Measurements from ENCODE around the gene CNGB1. TPM values are rescaled to one million over a fixed set of nuclear protein-coding genes. Genes with fewer than 3 reads are reported as not detected.

CNGB1 gene
- total RNA-seq, 1 experiment from 2014 or later, result not detected

DNA sequence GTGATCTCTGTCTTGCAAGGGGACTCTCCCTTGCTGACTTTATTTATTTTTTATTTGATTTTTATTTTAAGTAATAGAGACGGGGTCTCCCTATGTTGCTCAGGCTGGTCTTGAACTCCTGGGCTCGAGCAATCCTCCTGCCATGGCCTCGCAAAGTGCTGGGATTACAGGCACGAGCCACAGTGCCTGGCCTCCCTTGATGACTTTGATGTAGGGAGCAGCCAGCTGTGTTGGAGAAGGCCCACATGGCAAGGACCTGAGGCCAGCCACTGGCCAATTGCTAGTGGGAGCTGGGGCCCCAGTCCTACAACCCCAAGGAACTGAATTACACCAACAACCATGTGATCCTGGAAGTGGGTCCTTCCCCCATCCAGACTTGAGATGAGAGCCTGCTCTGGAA, 81.8 kb downstream of the CNGB1 start:
- intact Hi-C loops (cut with micrococcal nuclease), result no loop called here
- H3K4me1 ChIP-seq (ENCODE audit: control insufficient read depth in 1 of 2, insufficient read depth in 2 of 2, low read length in 2 of 2), result no peaks in the 10 kb centered on the region
- no peak overlapping the region for H3K4me3 ChIP-seq (replicated peaks in 1 of 2; ENCODE audit: low read depth in 1 of 2, low read length in 2 of 2)
- H3K9me3 ChIP-seq (ENCODE audit: control insufficient read depth in 1 of 2, insufficient read depth in 1 of 2, low read depth in 1 of 2, low read length in 2 of 2), result no peaks in the 10 kb centered on the region
- no peaks in the 10 kb centered on the region for H3K79me2 ChIP-seq (ENCODE audit: insufficient read depth, low read length)
- H3K4me2 ChIP-seq (ENCODE audit: low read length), result no peak overlapping the region
- H3K27me3 ChIP-seq (ENCODE audit: insufficient read depth, low read length), result no peaks in the 10 kb centered on the region
- H3K27ac ChIP-seq (ENCODE audit: low read depth, low read length), result no peak overlapping the region
- DNase-seq (ENCODE audit: low read depth, low spot score) (no peak), ATAC-seq (no peak)
- CTCF ChIA-PET, result interaction anchor here (1.2 kb wide), 1 partner anchor 10 kb away, joined by 4 read pairs; no protein-coding TSS in a partner anchor
- no TSS peak for BruUV-seq (replicated peaks)
- TF ChIP-seq, protein P1, sequence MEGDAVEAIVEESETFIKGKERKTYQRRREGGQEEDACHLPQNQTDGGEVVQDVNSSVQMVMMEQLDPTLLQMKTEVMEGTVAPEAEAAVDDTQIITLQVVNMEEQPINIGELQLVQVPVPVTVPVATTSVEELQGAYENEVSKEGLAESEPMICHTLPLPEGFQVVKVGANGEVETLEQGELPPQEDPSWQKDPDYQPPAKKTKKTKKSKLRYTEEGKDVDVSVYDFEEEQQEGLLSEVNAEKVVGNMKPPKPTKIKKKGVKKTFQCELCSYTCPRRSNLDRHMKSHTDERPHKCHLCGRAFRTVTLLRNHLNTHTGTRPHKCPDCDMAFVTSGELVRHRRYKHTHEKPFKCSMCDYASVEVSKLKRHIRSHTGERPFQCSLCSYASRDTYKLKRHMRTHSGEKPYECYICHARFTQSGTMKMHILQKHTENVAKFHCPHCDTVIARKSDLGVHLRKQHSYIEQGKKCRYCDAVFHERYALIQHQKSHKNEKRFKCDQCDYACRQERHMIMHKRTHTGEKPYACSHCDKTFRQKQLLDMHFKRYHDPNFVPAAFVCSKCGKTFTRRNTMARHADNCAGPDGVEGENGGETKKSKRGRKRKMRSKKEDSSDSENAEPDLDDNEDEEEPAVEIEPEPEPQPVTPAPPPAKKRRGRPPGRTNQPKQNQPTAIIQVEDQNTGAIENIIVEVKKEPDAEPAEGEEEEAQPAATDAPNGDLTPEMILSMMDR (IDR thresholded peaks at IDR 0.05 in 2 of 3, conservative IDR thresholded peaks at IDR 0.05 in 1 of 3; ENCODE audit: borderline replicate concordance in 1 of 3, insufficient read depth in 1 of 3, low read depth in 2 of 3, low read length in 2 of 3), result no peak
- TF ChIP-seq, protein P2, sequence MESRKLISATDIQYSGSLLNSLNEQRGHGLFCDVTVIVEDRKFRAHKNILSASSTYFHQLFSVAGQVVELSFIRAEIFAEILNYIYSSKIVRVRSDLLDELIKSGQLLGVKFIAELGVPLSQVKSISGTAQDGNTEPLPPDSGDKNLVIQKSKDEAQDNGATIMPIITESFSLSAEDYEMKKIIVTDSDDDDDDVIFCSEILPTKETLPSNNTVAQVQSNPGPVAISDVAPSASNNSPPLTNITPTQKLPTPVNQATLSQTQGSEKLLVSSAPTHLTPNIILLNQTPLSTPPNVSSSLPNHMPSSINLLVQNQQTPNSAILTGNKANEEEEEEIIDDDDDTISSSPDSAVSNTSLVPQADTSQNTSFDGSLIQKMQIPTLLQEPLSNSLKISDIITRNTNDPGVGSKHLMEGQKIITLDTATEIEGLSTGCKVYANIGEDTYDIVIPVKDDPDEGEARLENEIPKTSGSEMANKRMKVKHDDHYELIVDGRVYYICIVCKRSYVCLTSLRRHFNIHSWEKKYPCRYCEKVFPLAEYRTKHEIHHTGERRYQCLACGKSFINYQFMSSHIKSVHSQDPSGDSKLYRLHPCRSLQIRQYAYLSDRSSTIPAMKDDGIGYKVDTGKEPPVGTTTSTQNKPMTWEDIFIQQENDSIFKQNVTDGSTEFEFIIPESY (IDR thresholded peaks at IDR 0.05; ENCODE audit: extremely low read depth, insufficient replicate concordance, low read length), result no peak
- TF ChIP-seq, protein P3, sequence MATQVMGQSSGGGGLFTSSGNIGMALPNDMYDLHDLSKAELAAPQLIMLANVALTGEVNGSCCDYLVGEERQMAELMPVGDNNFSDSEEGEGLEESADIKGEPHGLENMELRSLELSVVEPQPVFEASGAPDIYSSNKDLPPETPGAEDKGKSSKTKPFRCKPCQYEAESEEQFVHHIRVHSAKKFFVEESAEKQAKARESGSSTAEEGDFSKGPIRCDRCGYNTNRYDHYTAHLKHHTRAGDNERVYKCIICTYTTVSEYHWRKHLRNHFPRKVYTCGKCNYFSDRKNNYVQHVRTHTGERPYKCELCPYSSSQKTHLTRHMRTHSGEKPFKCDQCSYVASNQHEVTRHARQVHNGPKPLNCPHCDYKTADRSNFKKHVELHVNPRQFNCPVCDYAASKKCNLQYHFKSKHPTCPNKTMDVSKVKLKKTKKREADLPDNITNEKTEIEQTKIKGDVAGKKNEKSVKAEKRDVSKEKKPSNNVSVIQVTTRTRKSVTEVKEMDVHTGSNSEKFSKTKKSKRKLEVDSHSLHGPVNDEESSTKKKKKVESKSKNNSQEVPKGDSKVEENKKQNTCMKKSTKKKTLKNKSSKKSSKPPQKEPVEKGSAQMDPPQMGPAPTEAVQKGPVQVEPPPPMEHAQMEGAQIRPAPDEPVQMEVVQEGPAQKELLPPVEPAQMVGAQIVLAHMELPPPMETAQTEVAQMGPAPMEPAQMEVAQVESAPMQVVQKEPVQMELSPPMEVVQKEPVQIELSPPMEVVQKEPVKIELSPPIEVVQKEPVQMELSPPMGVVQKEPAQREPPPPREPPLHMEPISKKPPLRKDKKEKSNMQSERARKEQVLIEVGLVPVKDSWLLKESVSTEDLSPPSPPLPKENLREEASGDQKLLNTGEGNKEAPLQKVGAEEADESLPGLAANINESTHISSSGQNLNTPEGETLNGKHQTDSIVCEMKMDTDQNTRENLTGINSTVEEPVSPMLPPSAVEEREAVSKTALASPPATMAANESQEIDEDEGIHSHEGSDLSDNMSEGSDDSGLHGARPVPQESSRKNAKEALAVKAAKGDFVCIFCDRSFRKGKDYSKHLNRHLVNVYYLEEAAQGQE (IDR thresholded peaks at IDR 0.05; ENCODE audit: low read depth), result no peak
- no peak for TF ChIP-seq POLR2AphosphoS5 (IDR thresholded peaks at IDR 0.05; ENCODE audit: low read depth, low read length)
- no peak for TF ChIP-seq EGR1 (IDR thresholded peaks at IDR 0.05; ENCODE audit: low read depth)
- TF ChIP-seq YY1 (IDR thresholded peaks at IDR 0.05; ENCODE audit: extremely low read depth, insufficient replicate concordance, low read depth, low read length), result no peak
- TF ChIP-seq SRF (IDR thresholded peaks at IDR 0.05; ENCODE audit: low read depth), result no peak
- TF ChIP-seq TCF7L2 (IDR thresholded peaks at IDR 0.05; ENCODE audit: borderline replicate concordance, extremely low read depth, insufficient read depth, insufficient read length), result no peak
- TF ChIP-seq, protein P4, sequence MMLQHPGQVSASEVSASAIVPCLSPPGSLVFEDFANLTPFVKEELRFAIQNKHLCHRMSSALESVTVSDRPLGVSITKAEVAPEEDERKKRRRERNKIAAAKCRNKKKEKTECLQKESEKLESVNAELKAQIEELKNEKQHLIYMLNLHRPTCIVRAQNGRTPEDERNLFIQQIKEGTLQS (IDR thresholded peaks at IDR 0.05), result no peak
- no peak for TF ChIP-seq CBX3 (IDR thresholded peaks at IDR 0.05; ENCODE audit: low read depth)
- no peak for TF ChIP-seq ZNF274 (IDR thresholded peaks at IDR 0.05; ENCODE audit: low read depth, low read length)
- no peak for TF ChIP-seq SP1 (IDR thresholded peaks at IDR 0.05; ENCODE audit: low read depth)
- TF ChIP-seq ZFX (IDR thresholded peaks at IDR 0.05), result no peak
- TF ChIP-seq JUND (IDR thresholded peaks at IDR 0.05), result no peak
- TF ChIP-seq CEBPB (IDR thresholded peaks at IDR 0.05; ENCODE audit: low read depth), result no peak
- TF ChIP-seq, protein P5, sequence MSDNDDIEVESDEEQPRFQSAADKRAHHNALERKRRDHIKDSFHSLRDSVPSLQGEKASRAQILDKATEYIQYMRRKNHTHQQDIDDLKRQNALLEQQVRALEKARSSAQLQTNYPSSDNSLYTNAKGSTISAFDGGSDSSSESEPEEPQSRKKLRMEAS (IDR thresholded peaks at IDR 0.05), result no peak
- TF ChIP-seq SIN3A (IDR thresholded peaks at IDR 0.05; ENCODE audit: low read depth), result no peak
- TF ChIP-seq RAD21 (IDR thresholded peaks at IDR 0.05; ENCODE audit: low read depth), result no peak
- TF ChIP-seq ELF1 (IDR thresholded peaks at IDR 0.05; ENCODE audit: borderline replicate concordance, low read depth), result no peak
- H3K9ac ChIP-seq (ENCODE audit: low read length), result no peak overlapping the region
- H3K9me2 ChIP-seq (ENCODE audit: insufficient read depth), result no peaks in the 10 kb centered on the region
- H3K36me3 ChIP-seq (ENCODE audit: control insufficient read depth in 1 of 2, insufficient read depth in 2 of 2, low read length in 2 of 2), result no peaks in the 10 kb centered on the region
- H2AFZ ChIP-seq (ENCODE audit: low read depth, low read length, poor library complexity, severe bottlenecking), result no peak overlapping the region
- POLR2A ChIA-PET, result no interaction called here
- H4K20me1 ChIP-seq (ENCODE audit: insufficient read depth), result no peaks in the 10 kb centered on the region
- RAD21 ChIA-PET (ENCODE audit: low non-redundant PET in 1 of 2, low total read pairs in 2 of 2, uncharacterized antibody in 2 of 2, unreplicated experiment in 2 of 2), result no interaction called here

Measured in HCT116 (cell line).